Peyer's patch (tissue), 4 donors: ENCODE measurements around the gene SPDYE4.

Experiments
- POLR2A ChIP-seq, 2 donors: fragments of 450-650 bp; IDR thresholded peaks; one replicate each; pipeline ENCODE4 v1.5.1; 2017; ENCODE audit warnings: antibody characterized with exemption in 2 of 2, mild to moderate bottlenecking in 2 of 2, moderate library complexity in 2 of 2
- TF ChIP-seq, protein P1 (sequence below), 6 experiments: fragments of 450-650 bp in 4 of 6; fragments of 200-600 bp in 2 of 6; sonication (generic) in 1 of 6; IDR thresholded peaks; one replicate each; pipeline ENCODE4 v1.5.1; 2017 to 2019; ENCODE audit warnings: antibody characterized with exemption in 6 of 6, mild to moderate bottlenecking in 3 of 6, moderate library complexity in 1 of 6

DNA sequence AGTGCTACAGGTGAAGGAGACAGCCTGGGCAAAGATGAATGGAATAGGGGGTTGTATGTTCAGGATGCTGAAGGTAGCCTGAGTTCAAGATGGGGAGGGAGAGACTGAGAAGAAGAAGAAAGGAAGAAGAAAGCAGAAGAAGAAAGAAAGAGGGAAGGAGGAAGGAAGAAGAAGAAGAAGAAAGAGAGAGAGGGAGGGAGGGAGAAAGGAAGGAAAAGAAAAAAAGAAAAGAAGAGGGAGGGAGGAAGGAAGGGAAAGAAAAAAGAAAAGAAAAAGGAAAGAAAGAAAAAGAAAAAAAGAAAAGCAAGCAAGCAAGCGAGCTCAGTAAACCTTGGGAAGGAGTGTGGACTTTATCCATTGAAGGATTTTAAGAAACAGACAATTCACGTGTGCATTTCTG is 21.6 kb downstream of the SPDYE4 start:
- TF ChIP-seq, protein P1, sequence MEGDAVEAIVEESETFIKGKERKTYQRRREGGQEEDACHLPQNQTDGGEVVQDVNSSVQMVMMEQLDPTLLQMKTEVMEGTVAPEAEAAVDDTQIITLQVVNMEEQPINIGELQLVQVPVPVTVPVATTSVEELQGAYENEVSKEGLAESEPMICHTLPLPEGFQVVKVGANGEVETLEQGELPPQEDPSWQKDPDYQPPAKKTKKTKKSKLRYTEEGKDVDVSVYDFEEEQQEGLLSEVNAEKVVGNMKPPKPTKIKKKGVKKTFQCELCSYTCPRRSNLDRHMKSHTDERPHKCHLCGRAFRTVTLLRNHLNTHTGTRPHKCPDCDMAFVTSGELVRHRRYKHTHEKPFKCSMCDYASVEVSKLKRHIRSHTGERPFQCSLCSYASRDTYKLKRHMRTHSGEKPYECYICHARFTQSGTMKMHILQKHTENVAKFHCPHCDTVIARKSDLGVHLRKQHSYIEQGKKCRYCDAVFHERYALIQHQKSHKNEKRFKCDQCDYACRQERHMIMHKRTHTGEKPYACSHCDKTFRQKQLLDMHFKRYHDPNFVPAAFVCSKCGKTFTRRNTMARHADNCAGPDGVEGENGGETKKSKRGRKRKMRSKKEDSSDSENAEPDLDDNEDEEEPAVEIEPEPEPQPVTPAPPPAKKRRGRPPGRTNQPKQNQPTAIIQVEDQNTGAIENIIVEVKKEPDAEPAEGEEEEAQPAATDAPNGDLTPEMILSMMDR (IDR thresholded peaks at IDR 0.05), result no peak
- no peak for TF ChIP-seq POLR2A (IDR thresholded peaks at IDR 0.05)
